ENCODE data around the gene TRAPPC12. TPM values are rescaled to one million over a fixed set of nuclear protein-coding genes. Genes with fewer than 3 reads are reported as not detected.

TRAPPC12 gene
- total RNA-seq, 1 experiment from 2014 or later: 86.0 TPM

GRCh38 chr2:3463944-3464343, 84.5 kb downstream of the TRAPPC12 start:
- TF ChIP-seq CTCF (conservative IDR thresholded peaks at IDR 0.05): no peak
- Mint-ChIP-seq H3K4me3 (no peak overlapping the region), H3K9me3 (no peaks in the 10 kb centered on the region), H3K27me3 (ENCODE audit: low read depth) (no peaks in the 10 kb centered on the region), H3K27ac (peak overlapping the region in 2 of 3 experiments; percentile 30 to 34; a peak in 3 of 7 replicates), H3K4me1 (peaks cover 18 to 31% of the 10 kb centered on the region in 2 experiments), H3K36me3 (ENCODE audit: insufficient read depth in 1 of 3, low read depth in 3 of 3) (peaks cover 13 to 26% (median 20%) of the 10 kb centered on the region in 3 experiments; a peak in 6 of 7 replicates)
- no peak overlapping the region for H2BK5ac ChIP-seq (ENCODE audit: insufficient read length, low read length)
- H3K18ac ChIP-seq (ENCODE audit: insufficient read length, low read depth, low read length): peak overlapping the region; percentile 18
- no peak overlapping the region for H3K4me2 ChIP-seq (ENCODE audit: insufficient read depth, insufficient read length, low read length)
- DNase-seq: no peak
- H3K4ac ChIP-seq (ENCODE audit: low read depth, low read length): no peak overlapping the region
- no peak overlapping the region for H3K27ac ChIP-seq (ENCODE audit: insufficient read length, low read depth, low read length)
- no CpG with 5 or more reads among the region's 13 CpGs for WGBS (ENCODE audit: extremely low coverage, insufficient read length, low lambda C conversion rate)
- H4K20me1 ChIP-seq (ENCODE audit: control insufficient read depth, insufficient read depth, insufficient read length): no peaks in the 10 kb centered on the region
- H2BK20ac ChIP-seq (ENCODE audit: low read depth, low read length, poor library complexity, severe bottlenecking): no peak overlapping the region
- H2AK5ac ChIP-seq (ENCODE audit: insufficient read length, low read length): no peak overlapping the region
- no peak overlapping the region for H2AFZ ChIP-seq (ENCODE audit: low read length)
- no peak overlapping the region for H4K5ac ChIP-seq (ENCODE audit: insufficient read length, low read depth, low read length)
- no peak overlapping the region for H3K56ac ChIP-seq (ENCODE audit: insufficient read length, low read depth, low read length)
- H4K91ac ChIP-seq (ENCODE audit: insufficient read length, low read depth, low read length): no peak overlapping the region
- H3K79me1 ChIP-seq (ENCODE audit: insufficient read depth, low read depth, low read length, poor library complexity, severe bottlenecking): no peaks in the 10 kb centered on the region
- H3K23ac ChIP-seq (ENCODE audit: insufficient read length, low read depth, low read length): no peak overlapping the region
- H4K8ac ChIP-seq (replicated peaks; ENCODE audit: insufficient read length, low read depth, low read length): no peak overlapping the region
- no peaks in the 10 kb centered on the region for H3K27me3 ChIP-seq (ENCODE audit: insufficient read depth, low read length)
- no peak overlapping the region; the same call in 1 of the 2 replicates for H3K14ac ChIP-seq (ENCODE audit: insufficient read depth, low read length)
- no peak overlapping the region for H2BK15ac ChIP-seq (ENCODE audit: low read depth, low read length)
- H3K4me1 ChIP-seq (ENCODE audit: insufficient read depth, low read length): no peaks in the 10 kb centered on the region
- H3K79me2 ChIP-seq (ENCODE audit: insufficient read depth, low read length): no peaks in the 10 kb centered on the region
- H2BK120ac ChIP-seq (ENCODE audit: low read depth, low read length, poor library complexity, severe bottlenecking): no peak overlapping the region
- no peaks in the 10 kb centered on the region for H3K23me2 ChIP-seq (ENCODE audit: insufficient read length, low read depth, low read length, poor library complexity, severe bottlenecking)
- H3K9me3 ChIP-seq (ENCODE audit: control insufficient read depth, low read depth, low read length): no peaks in the 10 kb centered on the region
- no peak overlapping the region for H3T11ph ChIP-seq (ENCODE audit: low read length)
- H3K9ac ChIP-seq (ENCODE audit: extremely low read depth, insufficient read length, low read length): no peak overlapping the region
- no peak overlapping the region for H2BK12ac ChIP-seq (ENCODE audit: insufficient read length, low read depth, low read length)

Data from H9 (cell line).